PC-9 (cell line): Measurements from ENCODE around the gene EPB41.

ENCODE experiments used
- EZH2 ChIP-seq: fragments of 200-600 bp; sonication (generic); IDR thresholded peaks from 2 replicates; pipeline ENCODE4 v1.8.0; 2017; ENCODE audit warnings: antibody characterized with exemption, low read depth
- TF ChIP-seq, protein P1 (sequence below): fragments of 200-600 bp; sonication (generic); conservative IDR thresholded peaks from 2 replicates; pipeline ENCODE4 v1.6.1; 2017; ENCODE audit warnings: mixed run types, antibody characterized with exemption, mild to moderate bottlenecking, moderate library complexity

DNA sequence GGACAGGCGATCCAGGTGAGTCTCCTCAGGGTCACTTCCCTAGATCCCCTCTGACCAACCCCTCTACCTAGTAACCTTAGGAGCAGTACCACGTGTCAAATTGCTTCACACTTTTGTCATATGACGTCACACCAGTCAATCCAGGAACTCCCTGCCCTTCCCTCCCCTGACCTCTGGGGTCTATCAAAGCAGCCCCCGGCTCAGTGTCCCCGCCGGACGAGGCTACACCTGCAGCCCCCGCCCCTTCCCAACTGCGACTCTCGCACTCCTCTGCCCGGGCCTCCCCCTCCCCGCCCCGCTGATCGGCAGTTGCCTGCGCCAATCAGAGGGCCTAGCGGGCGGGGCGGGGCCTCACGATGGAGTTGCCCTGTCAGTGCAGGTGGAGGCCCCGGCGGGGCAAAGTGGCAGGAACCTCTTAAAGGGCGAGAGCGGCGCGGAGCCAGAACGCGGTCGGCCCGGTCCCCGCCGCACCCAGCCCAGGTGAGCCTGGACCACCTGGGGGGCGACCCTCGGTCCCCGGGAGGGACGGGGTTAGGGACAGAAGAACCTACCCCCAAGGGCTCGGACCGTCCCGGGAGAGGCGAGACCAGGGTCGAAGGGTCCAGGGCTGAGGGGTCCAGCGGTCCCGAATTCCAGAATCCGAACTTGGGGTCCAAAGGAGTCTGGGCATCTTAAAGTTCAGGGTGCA, 27.5 kb upstream of the EPB41 start:
- TF ChIP-seq, protein P1, sequence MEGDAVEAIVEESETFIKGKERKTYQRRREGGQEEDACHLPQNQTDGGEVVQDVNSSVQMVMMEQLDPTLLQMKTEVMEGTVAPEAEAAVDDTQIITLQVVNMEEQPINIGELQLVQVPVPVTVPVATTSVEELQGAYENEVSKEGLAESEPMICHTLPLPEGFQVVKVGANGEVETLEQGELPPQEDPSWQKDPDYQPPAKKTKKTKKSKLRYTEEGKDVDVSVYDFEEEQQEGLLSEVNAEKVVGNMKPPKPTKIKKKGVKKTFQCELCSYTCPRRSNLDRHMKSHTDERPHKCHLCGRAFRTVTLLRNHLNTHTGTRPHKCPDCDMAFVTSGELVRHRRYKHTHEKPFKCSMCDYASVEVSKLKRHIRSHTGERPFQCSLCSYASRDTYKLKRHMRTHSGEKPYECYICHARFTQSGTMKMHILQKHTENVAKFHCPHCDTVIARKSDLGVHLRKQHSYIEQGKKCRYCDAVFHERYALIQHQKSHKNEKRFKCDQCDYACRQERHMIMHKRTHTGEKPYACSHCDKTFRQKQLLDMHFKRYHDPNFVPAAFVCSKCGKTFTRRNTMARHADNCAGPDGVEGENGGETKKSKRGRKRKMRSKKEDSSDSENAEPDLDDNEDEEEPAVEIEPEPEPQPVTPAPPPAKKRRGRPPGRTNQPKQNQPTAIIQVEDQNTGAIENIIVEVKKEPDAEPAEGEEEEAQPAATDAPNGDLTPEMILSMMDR, result no peak
- no peak for TF ChIP-seq EZH2
